Fibroblast of pulmonary artery (primary cell): ENCODE data around the gene SLC12A1.
"Not testable (repeated sequence)": the region's sequence is repeated elsewhere in the genome, so short reads cannot be mapped to it uniquely, and the experiment has no call there.

ENCODE experiments used
- DNase-seq: peaks from one replicate; pipeline ENCODE4 v3.0.0-alpha.2; 2010; ENCODE audit warnings: low read depth
- H3K4me3 ChIP-seq: replicated peaks from 2 replicates; pipeline ENCODE4 v1.5.1; 2011; ENCODE audit warnings: low read depth, mild to moderate bottlenecking, control low read depth, low read length, moderate library complexity
- CTCF ChIP-seq: IDR thresholded peaks from 2 replicates; pipeline ENCODE4 v1.5.1; 2011; ENCODE audit warnings: mild to moderate bottlenecking, control low read depth, low read length, inconsistent platforms; ENCODE audit errors: missing control alignments

The SLC12A1 gene

GRCh38 chr15:48313216-48313615 lies 107.1 kb downstream of the SLC12A1 start:
- H3K4me3 ChIP-seq, result no peak overlapping the region
- TF ChIP-seq CTCF, result no peak
- no peak for DNase-seq

- H3K4me3 ChIP-seq, result no peak overlapping the region
- TF ChIP-seq CTCF, result no peak
- no peak for DNase-seq
These were observed 108.9 kb downstream of the SLC12A1 start for GRCh38 chr15:48315041-48315440.

- TF ChIP-seq CTCF, result no peak
- no peak for DNase-seq
- H3K4me3 ChIP-seq, result no peak overlapping the region
These were observed 111.1 kb downstream of the SLC12A1 start for GRCh38 chr15:48317221-48317620.

GRCh38 chr15:48318131-48318530 lies 112.0 kb downstream of the SLC12A1 start:
- DNase-seq, result no peak
- no peak for TF ChIP-seq CTCF
- no peak overlapping the region for H3K4me3 ChIP-seq

GRCh38 chr15:48323294-48323693 lies 117.2 kb downstream of the SLC12A1 start:
- no peak for TF ChIP-seq CTCF
- DNase-seq, result no peak
- no peak overlapping the region for H3K4me3 ChIP-seq

- H3K4me3 ChIP-seq, result no peak overlapping the region
- TF ChIP-seq CTCF, result no peak
- DNase-seq, result no peak
These were observed 118.8 kb downstream of the SLC12A1 start for GRCh38 chr15:48324949-48325348.

- TF ChIP-seq CTCF, result no peak
- H3K4me3 ChIP-seq, result no peak overlapping the region
- no peak for DNase-seq
These were observed 119.3 kb downstream of the SLC12A1 start for GRCh38 chr15:48325400-48325799.

GRCh38 chr15:48326180-48326579 lies 120.1 kb downstream of the SLC12A1 start:
- H3K4me3 ChIP-seq, DNase-seq: not testable (repeated sequence)
